Right ventricle myocardium inferior (tissue), 1 donor: Measurements from ENCODE around the gene OR2H2. TPM values are rescaled to one million over a fixed set of nuclear protein-coding genes. Genes with fewer than 3 reads are reported as not detected.

ENCODE experiments used
- ATAC-seq: fragments of 200-7000 bp; cut with Tn5 transposase; one replicate; pipeline ENCODE4 v1.9.1; 2020; ENCODE audit warnings: mild to moderate bottlenecking, moderate library complexity
- DNase-seq: peaks from one replicate; pipeline ENCODE4 v3.0.0; 2021; ENCODE audit errors: missing footprints
- intact Hi-C: fragments of 100-400 bp; cut with DNase I; formaldehyde crosslinking; loops from one replicate; pipeline ENCODE4 v1.11.0; 2022
- total RNA-seq: library from RNA; stranded (reverse); fragmentation: NEBNext Ultra II Directional; extraction: Animal tissue kit (Norgen Biotek cat#: 25700); gene quantifications from one replicate; pipeline ENCODE4 v1.2.1, GENCODE V29; 2021
- donor health status: DM: no; HTN: yes; CAD: no; lungs with severe emphysema.

The OR2H2 gene
- total RNA-seq, 1 donor from 2014 or later, result not detected

GRCh38 chr6:29625337-29625930 lies 40.5 kb downstream of the OR2H2 start:
- intact Hi-C loops, result no loop called here
- ATAC-seq (no peak), DNase-seq (no peak)

- DNase-seq, result no peak
- intact Hi-C loops, result no loop called here
These were observed 42.2 kb downstream of the OR2H2 start for GRCh38 chr6:29626948-29627754.

GRCh38 chr6:29627755-29628418 lies 43.0 kb downstream of the OR2H2 start:
- ATAC-seq (peak; percentile 58), DNase-seq (peak; percentile 89)
- intact Hi-C loops, result no loop called here

More at GRCh38 chr6:29626948-29627754, 42.2 kb downstream of the OR2H2 start:
- peak; percentile 5 for ATAC-seq

- intact Hi-C loops, result no loop called here
- peak; percentile 80 for DNase-seq
- peak; percentile 55 for ATAC-seq
These were observed 43.7 kb downstream of the OR2H2 start for GRCh38 chr6:29628419-29629281.

GRCh38 chr6:29629571-29629970 lies 44.6 kb downstream of the OR2H2 start:
- intact Hi-C loops, result no loop called here
- no peak for DNase-seq
- no peak for ATAC-seq

GRCh38 chr6:29630315-29630714 lies 45.4 kb downstream of the OR2H2 start:
- intact Hi-C loops, result no loop called here
- ATAC-seq (no peak), DNase-seq (no peak)

GRCh38 chr6:29631209-29631810 lies 46.4 kb downstream of the OR2H2 start:
- intact Hi-C loops, result no loop called here
- DNase-seq, result no peak
- no peak for ATAC-seq

- DNase-seq, result peak; percentile 86
- intact Hi-C loops, result no loop called here
- ATAC-seq, result peak; percentile 53
These were observed 47.2 kb downstream of the OR2H2 start for GRCh38 chr6:29631860-29632731.

GRCh38 chr6:29632789-29633533 lies 48.0 kb downstream of the OR2H2 start, which contains the start of gene GABBR1:
Gene GABBR1 (minus strand): TSS chr6:29633183. CDS start chr6:29632385, 798 bp downstream.
- intact Hi-C loops, result no loop called here
- peak; percentile 96 for ATAC-seq

GRCh38 chr6:29633534-29633905 lies 48.6 kb downstream of the OR2H2 start:
- peak; percentile 2 for ATAC-seq
- no peak for DNase-seq
- intact Hi-C loops, result no loop called here

More at GRCh38 chr6:29632789-29633533, 48.0 kb downstream of the OR2H2 start, which contains the start of gene GABBR1:
- DNase-seq, result peak; percentile 92

GRCh38 chr6:29637247-29637646 lies 52.3 kb downstream of the OR2H2 start:
- DNase-seq, result no peak
- no peak for ATAC-seq

More at GRCh38 chr6:29637247-29637646, 52.3 kb downstream of the OR2H2 start:
- intact Hi-C loops, result no loop called here

Other genes starting within 250 kb of the OR2H2 start
- gene OR5V1, start 216.3 kb upstream of the OR2H2 start, total RNA-seq, result not detected
- not detected for gene OR12D3, start 209.8 kb upstream of the OR2H2 start, total RNA-seq
- not detected for gene OR12D2, start 189.5 kb upstream of the OR2H2 start, total RNA-seq
- gene OR12D1, start 170.2 kb upstream of the OR2H2 start, total RNA-seq, result not detected
- not detected for gene OR10C1, start 145.8 kb upstream of the OR2H2 start, total RNA-seq
- gene OR11A1, start 128.1 kb upstream of the OR2H2 start, total RNA-seq, result not detected
- gene OR2H1, start 128.0 kb upstream of the OR2H2 start, total RNA-seq, result not detected
- gene MAS1L, start 97.2 kb upstream of the OR2H2 start, total RNA-seq, result not detected
- not detected for gene UBD, start 25.4 kb upstream of the OR2H2 start, total RNA-seq
- 19.0 TPM for gene GABBR1, start 48.1 kb downstream of the OR2H2 start, total RNA-seq
- 12.6 TPM for gene MOG, start 72.0 kb downstream of the OR2H2 start, total RNA-seq
- not detected for gene ZFP57, start 96.0 kb downstream of the OR2H2 start, total RNA-seq
- gene HLA-F, start 138.3 kb downstream of the OR2H2 start, total RNA-seq, result 32.6 TPM
- gene HLA-G, start 242.7 kb downstream of the OR2H2 start, total RNA-seq, result not detected